Keratinocyte (primary cell): ENCODE measurements around the gene FAM156A. TPM values are rescaled to one million over a fixed set of nuclear protein-coding genes. Genes with fewer than 3 reads are reported as not detected.

ENCODE experiments used
- DNase-seq: peaks from one replicate; pipeline ENCODE4 v3.0.0-alpha.2; 2011; ENCODE audit warnings: low read depth, missing footprints, low spot score
- FAIRE-seq: peaks from 2 replicates; lab custom pipeline; 2011; peaks lifted over from hg19 to GRCh38; lab: Jason Lieb, UNC
- H2AFZ ChIP-seq: 2 replicates; pipeline ENCODE4 v1.6.0; 2012; ENCODE audit warnings: low read length, control low read depth, inconsistent platforms; ENCODE audit not compliant: control insufficient read depth
- H3K27ac ChIP-seq: 2 replicates; pipeline ENCODE4 v1.5.1; 2011; ENCODE audit warnings: low read length; ENCODE audit not compliant: control insufficient read depth, insufficient read depth
- H3K27me3 ChIP-seq: 3 replicates; pipeline ENCODE4 v1.6.0; 2011; ENCODE audit warnings: low read length; ENCODE audit not compliant: control insufficient read depth, insufficient read depth; ENCODE audit errors: extremely low read depth
- H3K36me3 ChIP-seq, 2 experiments: 2 replicates in 1 of 2; 3 replicates in 1 of 2; pipeline ENCODE4 v1.5.1; 2011; ENCODE audit warnings: low read length in 2 of 2, mild to moderate bottlenecking in 1 of 2; ENCODE audit not compliant: control insufficient read depth in 2 of 2, insufficient read depth in 2 of 2; ENCODE audit errors: extremely low read depth in 1 of 2
- H3K4me1 ChIP-seq: 3 replicates; pipeline ENCODE4 v1.5.1; 2011; ENCODE audit warnings: low read length; ENCODE audit not compliant: control insufficient read depth, insufficient read depth; ENCODE audit errors: extremely low read depth
- H3K4me2 ChIP-seq: 3 replicates; pipeline ENCODE4 v1.6.0; 2011; ENCODE audit warnings: low read depth, low read length; ENCODE audit not compliant: control insufficient read depth, insufficient read depth; ENCODE audit errors: extremely low read depth
- H3K4me3 ChIP-seq, 3 experiments: fragments of 200-600 bp in 1 of 3; sonication (generic) in 1 of 3; 2 replicates in 2 of 3; 3 replicates in 1 of 3; pipeline ENCODE4 v1.5.1; 2011 to 2016; ENCODE audit warnings: low read length in 3 of 3, mild to moderate bottlenecking in 3 of 3, control low read depth in 2 of 3, inconsistent platforms in 1 of 3, low read depth in 1 of 3, mixed read lengths in 1 of 3, mixed run types in 1 of 3, moderate library complexity in 1 of 3; ENCODE audit not compliant: control insufficient read depth in 2 of 3, insufficient read depth in 2 of 3; ENCODE audit errors: extremely low read depth in 1 of 3
- H3K79me2 ChIP-seq: 2 replicates; pipeline ENCODE4 v1.6.0; 2012; ENCODE audit warnings: low read length; ENCODE audit not compliant: control insufficient read depth, insufficient read depth
- H3K9ac ChIP-seq: 3 replicates; pipeline ENCODE4 v1.6.0; 2011; ENCODE audit warnings: low read length; ENCODE audit not compliant: control insufficient read depth, insufficient read depth; ENCODE audit errors: extremely low read depth
- H3K9me1 ChIP-seq: 3 replicates; pipeline ENCODE4 v1.6.0; 2011; ENCODE audit warnings: low read length; ENCODE audit not compliant: control insufficient read depth, insufficient read depth; ENCODE audit errors: extremely low read depth
- H3K9me3 ChIP-seq: 2 replicates; pipeline ENCODE4 v1.5.1; 2012; ENCODE audit warnings: low read depth, low read length; ENCODE audit not compliant: control insufficient read depth
- H4K20me1 ChIP-seq: 3 replicates; pipeline ENCODE4 v1.6.0; 2011; ENCODE audit warnings: low read length; ENCODE audit not compliant: control insufficient read depth, insufficient read depth; ENCODE audit errors: extremely low read depth
- CTCF ChIP-seq, 3 experiments: IDR thresholded peaks in 1 of 3; conservative IDR thresholded peaks in 1 of 3; optimal IDR thresholded peaks in 1 of 3; 2 replicates in 2 of 3; 3 replicates in 1 of 3; pipeline versions ENCODE3 to v1.5.1; 2011; ENCODE audit warnings: low read length in 3 of 3, mild to moderate bottlenecking in 3 of 3, moderate library complexity in 2 of 3, control low read depth in 1 of 3, inconsistent platforms in 1 of 3; ENCODE audit not compliant: insufficient read depth in 2 of 3; ENCODE audit errors: extremely low read depth in 1 of 3
- EZH2 ChIP-seq: IDR thresholded peaks from one replicate; pipeline ENCODE4 v1.6.1; 2012; ENCODE audit warnings: inconsistent platforms, mild to moderate bottlenecking, low read length, moderate library complexity
- dilution Hi-C: fragments of 300-500 bp; cut with MboI; formaldehyde crosslinking; loops from one replicate; pipeline ENCODE4 v1.7.0; 2020; ENCODE audit warnings: low sequenced_read_pairs; ENCODE audit not compliant: extremely low pct_ligation_motif_present
- polyA plus RNA-seq, 5 experiments: library from polyadenylated mRNA; depleted of rRNA in 3 of 5; stranded (reverse) in 3 of 5; stranded (forward) in 1 of 5; unstranded in 1 of 5; fragments of >200 nt; gene quantifications; 1 replicate in 1 of 5; 2 replicates in 3 of 5; 3 replicates in 1 of 5; pipeline versions ENCODE4 v1.2.1 to v1.2.3, GENCODE V29; 2011 to 2012; ENCODE audit warnings: missing spikeins in 2 of 5, low read depth in 1 of 5, low replicate concordance in 1 of 5

FAM156A gene
- polyA plus RNA-seq, 1 donor (not counting 4 experiments of a cell fraction or from before 2014, with no cell fraction given), result 12.8 TPM

DNA sequence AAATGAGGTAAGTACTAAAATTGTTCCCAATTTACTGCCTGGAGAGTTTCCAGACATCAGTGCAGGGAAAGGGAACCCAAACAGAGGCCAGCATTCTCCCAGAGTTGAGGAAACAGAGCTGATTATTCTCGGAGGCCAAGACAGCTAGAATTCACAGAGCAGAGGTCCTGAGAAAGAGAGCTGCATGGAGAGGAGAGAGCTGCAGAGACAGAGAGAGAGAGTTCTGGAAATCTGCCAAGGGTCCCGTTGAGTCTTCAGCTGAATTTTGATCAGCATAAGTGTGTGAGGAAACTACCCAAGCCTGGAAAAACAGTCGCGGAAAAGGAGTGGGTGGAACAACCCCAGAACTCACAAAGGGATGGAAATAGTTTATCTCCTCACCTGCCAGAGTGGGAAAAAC lies 46.5 kb upstream of the FAM156A start:
- H3K4me1 ChIP-seq, result no peaks in the 10 kb centered on the region
- H3K27me3 ChIP-seq, result peaks cover 4% of the 10 kb centered on the region
- H2AFZ ChIP-seq, result no peak overlapping the region
- H3K4me2 ChIP-seq, result no peak overlapping the region
- H3K9me1 ChIP-seq, result no peaks in the 10 kb centered on the region
- H3K9ac ChIP-seq, result no peak overlapping the region
- DNase-seq (no peak), FAIRE-seq (no peak)
- H4K20me1 ChIP-seq, result no peaks in the 10 kb centered on the region
- H3K36me3 ChIP-seq, result no peaks in the 10 kb centered on the region
- dilution Hi-C loops, result no loop called here
- no peaks in the 10 kb centered on the region for H3K79me2 ChIP-seq
- H3K4me3 ChIP-seq, result no peak overlapping the region
- TF ChIP-seq EZH2, result no peak
- no peak overlapping the region for H3K27ac ChIP-seq
- peaks cover 1% of the 10 kb centered on the region for H3K9me3 ChIP-seq

GRCh38 chrX:53004038-53004437 lies 45.7 kb upstream of the FAM156A start:
- DNase-seq, result no peak
- Histone ChIP-seq H3K9me3 (peaks cover 1% of the 10 kb centered on the region), H3K4me2 (no peak overlapping the region), H3K4me1 (no peaks in the 10 kb centered on the region), H3K79me2 (no peaks in the 10 kb centered on the region), H3K9ac (no peak overlapping the region), H3K36me3 (no peaks in the 10 kb centered on the region), H4K20me1 (no peaks in the 10 kb centered on the region), H3K27me3 (peaks cover 4% of the 10 kb centered on the region), H3K4me3 (no peak overlapping the region), H2AFZ (no peak overlapping the region), H3K27ac (no peak overlapping the region), H3K9me1 (no peaks in the 10 kb centered on the region)
- dilution Hi-C loops, result no loop called here
- TF ChIP-seq CTCF (optimal IDR thresholded peaks at IDR 0.05 in 1 of 3, IDR thresholded peaks at IDR 0.05 in 1 of 3, conservative IDR thresholded peaks at IDR 0.05 in 1 of 3; ENCODE audit: extremely low read depth in 1 of 3, insufficient read depth in 2 of 3, low read length in 3 of 3), result no peak
- TF ChIP-seq EZH2, result no peak
- FAIRE-seq, result no peak

DNA sequence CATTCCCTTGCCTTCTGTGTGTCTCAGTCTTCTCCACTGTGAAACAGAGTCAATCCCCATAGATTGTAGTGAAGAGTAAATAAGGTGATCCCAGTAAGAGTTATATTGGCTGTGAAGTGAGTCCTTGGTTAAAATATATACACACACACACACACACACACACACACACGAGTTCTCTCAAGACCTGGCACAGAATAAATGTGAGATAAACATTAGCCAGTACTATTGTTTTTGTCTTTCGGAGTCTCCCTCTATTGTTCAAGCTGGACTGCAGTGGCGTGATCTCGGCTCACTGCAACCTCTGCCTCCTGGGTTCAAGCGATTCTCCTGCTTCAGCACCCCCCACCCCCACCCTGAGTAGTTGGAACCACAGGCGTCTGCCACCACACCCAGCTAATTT lies 44.8 kb upstream of the FAM156A start:
- Histone ChIP-seq H3K9me3 (peaks cover 1% of the 10 kb centered on the region), H3K36me3 (no peaks in the 10 kb centered on the region), H3K79me2 (no peaks in the 10 kb centered on the region), H3K9me1 (no peaks in the 10 kb centered on the region), H2AFZ (no peak overlapping the region), H3K9ac (no peak overlapping the region), H3K4me1 (no peaks in the 10 kb centered on the region), H3K27me3 (peaks cover 4% of the 10 kb centered on the region), H3K4me2 (no peak overlapping the region), H4K20me1 (no peaks in the 10 kb centered on the region), H3K4me3 (no peak overlapping the region), H3K27ac (no peak overlapping the region)
- no peak for TF ChIP-seq EZH2
- no peak for TF ChIP-seq CTCF (optimal IDR thresholded peaks at IDR 0.05 in 1 of 3, IDR thresholded peaks at IDR 0.05 in 1 of 3, conservative IDR thresholded peaks at IDR 0.05 in 1 of 3; ENCODE audit: extremely low read depth in 1 of 3, insufficient read depth in 2 of 3, low read length in 3 of 3)
- no peak for FAIRE-seq
- no peak for DNase-seq
- dilution Hi-C loops, result no loop called here
